ENCODE results near the gene MFSD8.
"Not testable (repeated sequence)": the region's sequence is repeated elsewhere in the genome, so short reads cannot be mapped to it uniquely, and the experiment has no call there.

MFSD8 gene

DNA sequence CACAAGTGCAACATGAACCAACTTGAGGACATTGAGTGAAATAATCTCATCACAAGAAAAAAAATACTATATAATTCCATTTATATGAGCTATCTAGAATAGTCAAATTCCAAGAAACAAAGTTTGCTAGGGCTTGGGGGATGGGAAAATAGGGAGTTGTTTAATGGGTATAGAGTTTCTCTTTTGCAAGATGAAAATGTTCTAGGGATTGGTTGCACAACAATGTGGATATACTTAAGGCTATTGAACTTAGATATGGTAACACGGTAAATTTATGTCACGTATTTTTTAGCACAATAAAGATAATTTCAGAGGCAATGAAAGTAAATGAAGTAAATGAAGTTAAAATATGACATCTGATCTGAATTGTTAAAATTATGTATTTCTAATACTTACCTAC lies 7.9 kb downstream of the MFSD8 start:
- in situ Hi-C loops (cut with MboI; ENCODE audit: low sequenced_read_pairs): no loop called here

DNA sequence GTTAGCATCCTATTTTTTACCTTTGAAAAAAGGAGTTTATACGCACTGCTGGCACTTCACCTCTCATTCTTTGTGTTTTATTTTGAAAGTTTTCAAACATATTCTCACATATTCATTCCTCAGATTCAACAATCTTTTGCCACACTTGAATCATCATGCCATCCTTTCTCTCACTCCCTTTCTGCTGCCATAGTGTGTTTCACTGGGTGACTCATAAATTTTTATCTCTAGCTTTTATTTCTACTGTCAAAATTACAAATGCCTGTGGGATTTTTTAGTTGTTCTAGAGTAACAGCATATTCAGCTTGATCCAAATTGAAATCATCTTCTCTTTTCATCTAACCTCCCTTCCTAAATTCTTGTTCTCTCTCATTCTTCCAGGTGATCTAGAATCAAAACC lies 28.0 kb downstream of the MFSD8 start:
- in situ Hi-C loops (cut with MboI; ENCODE audit: low sequenced_read_pairs): no loop called here

DNA sequence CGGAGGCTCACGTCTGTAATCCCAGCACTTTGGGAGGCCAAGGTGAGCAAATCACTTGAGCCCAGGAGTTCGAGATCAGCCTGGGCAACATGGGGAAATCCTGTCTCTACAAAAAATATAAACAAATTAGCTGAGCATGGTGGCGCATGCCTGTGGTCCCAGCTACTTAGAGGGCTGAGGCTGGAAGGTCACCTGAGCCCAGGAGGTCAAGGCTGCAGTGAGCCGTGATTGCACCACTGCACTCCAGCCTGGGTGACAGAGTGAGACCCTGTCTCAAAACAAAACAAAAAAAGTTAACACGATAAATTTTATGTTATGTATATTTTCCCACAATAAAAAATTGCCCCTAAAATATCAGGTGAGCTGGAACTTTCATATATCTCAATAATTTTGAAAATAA lies 33.1 kb downstream of the MFSD8 start:
- in situ Hi-C loops (cut with MboI; ENCODE audit: low sequenced_read_pairs): not testable (repeated sequence)

DNA sequence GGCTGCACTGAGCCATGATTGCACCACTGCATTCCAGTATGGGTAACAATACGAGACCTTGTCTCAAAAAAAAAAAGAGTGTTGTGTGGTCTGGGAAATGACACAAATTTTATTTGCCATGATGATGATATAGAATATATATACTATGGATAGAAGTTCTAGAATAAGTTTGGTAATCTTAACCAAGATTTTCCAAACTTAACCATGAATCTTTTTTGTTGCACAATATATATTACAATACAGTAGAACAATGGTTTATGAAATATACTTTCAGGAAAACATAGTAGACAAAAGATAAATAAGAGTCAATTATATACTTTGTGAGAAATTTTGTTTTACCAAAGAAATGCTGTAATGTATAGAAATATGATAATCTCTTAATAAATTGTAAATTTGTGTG lies 34.8 kb downstream of the MFSD8 start:
- in situ Hi-C loops (cut with MboI; ENCODE audit: low sequenced_read_pairs): no loop called here

DNA sequence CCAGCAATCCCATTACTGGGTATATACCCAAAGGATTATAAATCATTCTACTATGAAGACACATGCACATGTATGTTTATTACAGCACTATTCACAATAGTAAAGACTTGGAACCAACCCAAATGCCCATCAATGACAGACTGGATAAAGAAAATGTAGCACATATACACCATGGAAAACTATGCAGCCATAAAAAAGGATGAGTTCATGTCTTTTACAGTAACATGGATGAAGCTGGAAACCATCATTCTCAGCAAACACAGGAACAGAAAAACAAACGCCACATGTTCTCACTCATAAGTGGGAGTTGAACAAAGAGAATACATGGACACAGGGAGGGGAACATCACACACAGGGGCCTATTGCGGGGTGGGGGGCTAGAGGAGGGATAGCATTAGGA lies 39.3 kb downstream of the MFSD8 start:
- in situ Hi-C loops (cut with MboI; ENCODE audit: low sequenced_read_pairs): not testable (repeated sequence)

DNA sequence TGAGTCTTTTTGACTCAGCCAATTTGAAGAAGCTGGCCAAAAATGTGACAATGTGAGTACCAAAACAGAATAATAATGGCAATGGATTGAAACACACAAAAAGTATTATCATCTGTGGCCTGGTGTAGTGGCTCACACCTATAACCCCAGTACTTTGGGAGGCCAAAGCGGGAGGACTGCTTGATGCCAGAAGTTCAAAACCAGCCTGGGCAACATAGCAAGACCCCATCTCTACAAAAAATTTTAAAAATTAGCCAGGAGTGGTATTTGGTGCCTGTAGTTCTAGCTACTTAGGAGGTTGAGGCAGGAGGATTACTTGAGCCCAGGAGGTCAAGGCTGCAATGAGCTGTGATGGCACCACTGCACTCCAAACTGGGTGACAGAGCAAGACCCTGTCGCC lies 42.7 kb downstream of the MFSD8 start:
- in situ Hi-C loops (cut with MboI; ENCODE audit: low sequenced_read_pairs): no loop called here

DNA sequence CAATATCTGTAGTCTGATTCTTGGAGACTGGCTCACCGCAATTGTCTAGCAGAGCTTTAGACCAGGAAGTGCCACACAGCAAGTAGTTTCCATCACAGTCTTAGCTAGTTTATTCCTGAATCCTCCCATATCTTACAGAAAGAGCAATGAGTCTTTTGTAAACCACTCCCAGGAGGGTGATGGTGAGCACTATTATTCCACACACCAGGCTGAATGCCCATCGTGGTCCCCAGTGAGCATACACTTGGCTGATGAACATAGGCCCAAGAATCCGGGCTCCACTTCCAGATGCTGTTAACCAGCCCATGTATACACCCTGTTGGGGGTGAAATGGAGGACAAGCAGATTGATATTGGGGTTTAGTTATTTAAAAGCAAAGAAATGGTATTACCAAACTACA lies 44.5 kb downstream of the MFSD8 start:
- in situ Hi-C loops (cut with MboI; ENCODE audit: low sequenced_read_pairs): no loop called here

DNA sequence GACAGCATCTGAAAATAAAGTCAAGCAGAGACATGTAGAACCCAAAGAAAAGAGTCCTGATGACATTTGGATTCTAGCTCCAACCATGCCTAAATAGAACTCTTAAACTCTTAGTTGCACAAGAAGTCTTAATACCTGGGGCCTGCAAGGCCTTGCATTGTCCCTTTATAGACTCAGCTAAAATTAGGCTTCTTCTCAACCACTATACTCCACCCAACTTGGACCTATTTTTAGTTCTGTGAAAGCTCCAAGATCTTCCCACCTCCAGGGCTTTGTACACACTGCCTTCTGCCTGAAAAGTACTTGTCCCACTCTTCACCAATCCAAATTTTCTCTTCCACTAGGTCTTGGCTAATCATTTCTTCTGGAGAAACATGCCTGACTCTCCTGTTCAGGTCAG lies 47.8 kb downstream of the MFSD8 start:
- in situ Hi-C loops (cut with MboI; ENCODE audit: low sequenced_read_pairs): no loop called here

DNA sequence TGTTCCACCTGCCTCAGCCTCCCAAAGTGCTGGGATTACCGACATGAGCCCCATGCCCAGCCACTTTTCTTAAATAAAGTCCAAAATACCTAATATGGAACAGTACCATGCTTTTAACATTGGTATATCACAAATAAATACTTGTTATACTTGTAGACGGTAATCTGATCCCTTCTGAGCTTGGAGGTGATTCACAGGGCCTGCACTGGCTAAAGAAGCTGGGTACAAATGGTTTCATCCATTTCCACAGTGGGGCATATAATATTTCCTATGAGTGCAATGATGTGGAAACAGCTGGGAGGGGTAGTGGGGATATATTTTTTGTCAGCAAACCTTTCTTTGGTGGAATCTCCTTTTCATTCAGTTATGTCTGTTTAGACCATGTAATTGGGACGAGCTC lies 48.5 kb downstream of the MFSD8 start:
- in situ Hi-C loops (cut with MboI; ENCODE audit: low sequenced_read_pairs): no loop called here

DNA sequence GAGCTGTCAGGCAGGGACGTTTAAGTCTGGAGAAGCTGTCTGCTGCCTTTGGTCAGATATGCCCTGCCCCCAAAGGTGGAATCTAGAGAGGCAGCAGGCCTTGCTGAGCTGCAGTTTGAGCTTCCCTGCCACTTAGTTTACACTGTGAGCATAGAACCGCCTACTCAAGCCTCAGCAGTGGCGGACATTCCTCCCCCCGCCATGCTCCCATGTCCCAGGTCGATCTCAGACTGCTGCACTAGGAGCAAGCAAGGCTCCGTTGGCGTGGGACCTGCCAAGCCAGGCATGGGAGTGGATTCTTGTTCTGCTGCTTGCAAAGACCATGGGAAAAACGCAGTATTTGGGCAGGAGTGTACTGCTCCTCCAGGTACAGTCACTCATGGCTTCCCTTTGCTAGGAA lies 59.9 kb downstream of the MFSD8 start:
- in situ Hi-C loops (cut with MboI; ENCODE audit: low sequenced_read_pairs): no loop called here

DNA sequence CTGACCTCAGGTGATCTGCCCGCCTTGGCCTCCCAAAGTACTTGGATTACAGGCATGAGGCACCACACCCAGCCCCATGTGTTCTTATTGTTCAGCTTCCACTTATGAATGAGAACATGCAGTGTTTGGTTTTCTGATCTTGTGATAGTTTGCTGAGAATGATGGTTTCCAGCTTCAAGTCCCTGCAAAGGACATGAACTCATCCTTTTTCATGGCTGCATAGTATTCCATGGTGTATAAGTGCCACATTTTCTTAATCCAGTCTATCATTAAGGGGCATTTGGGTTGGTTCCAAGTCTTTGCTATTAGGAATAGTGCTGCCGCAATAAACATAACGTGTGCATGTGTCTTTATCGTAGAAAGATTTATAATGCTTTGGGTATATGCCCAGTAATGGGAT lies 65.3 kb downstream of the MFSD8 start:
- in situ Hi-C loops (cut with MboI; ENCODE audit: low sequenced_read_pairs): not testable (repeated sequence)

DNA sequence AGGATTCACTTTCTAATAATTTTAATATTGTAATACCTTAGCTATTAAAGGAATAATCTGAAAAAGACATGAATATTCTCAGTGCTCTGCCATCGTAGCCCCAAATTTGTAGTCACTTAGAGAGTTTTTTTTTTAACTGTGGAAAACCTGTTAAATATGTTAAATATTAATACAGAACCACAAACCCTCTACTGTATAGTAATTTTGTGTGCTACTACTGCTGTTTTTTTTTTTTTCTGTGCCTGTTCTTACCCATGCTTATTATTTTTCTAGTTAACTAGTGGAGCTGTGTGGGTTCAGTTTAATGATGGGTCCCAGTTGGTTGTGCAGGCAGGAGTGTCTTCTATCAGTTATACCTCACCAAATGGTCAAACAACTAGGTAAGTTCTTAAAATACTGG lies 68.4 kb downstream of the MFSD8 start:
- in situ Hi-C loops (cut with MboI; ENCODE audit: low sequenced_read_pairs): no loop called here

DNA sequence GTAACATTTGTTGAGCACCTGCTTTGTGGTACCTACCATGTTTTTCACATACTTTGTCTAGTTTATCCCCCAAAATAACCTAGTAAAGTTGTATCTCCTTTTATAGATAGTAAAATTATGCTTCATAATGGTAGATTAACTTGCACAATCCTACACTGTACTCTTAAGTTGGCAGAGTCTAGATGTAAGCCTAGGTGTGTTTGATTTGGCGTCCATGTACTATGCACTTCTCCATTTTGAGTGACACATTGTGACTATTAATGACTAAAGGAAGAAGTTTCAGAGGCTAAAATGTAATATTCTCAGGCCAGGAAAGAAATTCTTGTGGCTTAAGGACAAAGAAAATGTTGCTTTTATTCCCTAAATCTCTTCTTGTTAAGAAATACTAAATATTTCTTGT lies 68.9 kb downstream of the MFSD8 start:
- in situ Hi-C loops (cut with MboI; ENCODE audit: low sequenced_read_pairs): no loop called here

DNA sequence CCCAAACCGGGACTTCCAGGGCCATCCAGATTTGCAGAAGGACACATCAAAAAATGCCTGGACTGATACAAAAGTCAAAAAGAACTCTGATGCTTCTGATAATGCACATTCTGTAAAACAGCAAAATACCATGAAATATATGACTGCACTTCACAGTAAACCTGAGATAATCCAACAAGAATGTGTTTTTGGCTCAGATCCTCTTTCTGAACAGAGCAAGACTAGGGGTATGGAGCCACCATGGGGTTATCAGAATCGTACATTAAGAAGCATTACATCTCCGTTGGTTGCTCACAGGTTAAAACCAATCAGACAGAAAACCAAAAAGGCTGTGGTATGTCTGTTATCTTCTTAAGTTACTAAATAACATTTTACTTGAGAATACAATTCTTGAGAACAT lies 75.1 kb downstream of the MFSD8 start:
- in situ Hi-C loops (cut with MboI; ENCODE audit: low sequenced_read_pairs): no loop called here

DNA sequence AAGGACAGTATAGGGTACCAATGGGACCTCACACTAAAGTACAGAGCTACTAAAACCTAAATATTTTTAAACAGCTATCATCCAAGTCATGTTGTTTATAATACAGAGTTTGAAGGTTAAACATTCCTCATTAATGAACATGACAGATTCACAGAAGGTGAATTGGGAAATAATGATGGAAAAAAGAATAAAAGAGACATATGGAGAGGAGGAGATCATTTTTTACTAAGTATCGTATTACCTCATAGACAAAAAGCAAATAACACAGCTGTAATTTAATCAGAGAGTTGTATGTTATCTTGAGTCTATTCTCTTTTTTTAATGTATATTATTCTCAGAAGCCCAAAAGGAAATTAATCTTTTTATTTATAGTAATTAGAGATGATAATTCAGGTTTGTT lies 76.4 kb downstream of the MFSD8 start:
- in situ Hi-C loops (cut with MboI; ENCODE audit: low sequenced_read_pairs): no loop called here

DNA sequence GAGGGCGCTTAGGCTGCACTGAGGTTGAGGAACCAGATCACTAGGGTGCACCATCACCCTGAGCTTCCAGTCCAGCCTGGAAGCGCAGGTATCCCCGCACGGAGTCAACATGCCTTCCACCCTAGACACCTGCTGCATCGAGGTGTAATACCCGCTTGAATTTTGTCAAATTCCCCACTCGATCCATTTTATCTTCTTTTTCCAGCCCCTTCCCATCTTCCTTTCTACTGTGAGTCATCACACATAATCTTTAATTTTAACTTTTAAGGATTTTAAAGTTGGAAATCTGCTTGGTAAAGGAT lies 83.5 kb downstream of the MFSD8 start:
- in situ Hi-C loops (cut with MboI; ENCODE audit: low sequenced_read_pairs): no loop called here

DNA sequence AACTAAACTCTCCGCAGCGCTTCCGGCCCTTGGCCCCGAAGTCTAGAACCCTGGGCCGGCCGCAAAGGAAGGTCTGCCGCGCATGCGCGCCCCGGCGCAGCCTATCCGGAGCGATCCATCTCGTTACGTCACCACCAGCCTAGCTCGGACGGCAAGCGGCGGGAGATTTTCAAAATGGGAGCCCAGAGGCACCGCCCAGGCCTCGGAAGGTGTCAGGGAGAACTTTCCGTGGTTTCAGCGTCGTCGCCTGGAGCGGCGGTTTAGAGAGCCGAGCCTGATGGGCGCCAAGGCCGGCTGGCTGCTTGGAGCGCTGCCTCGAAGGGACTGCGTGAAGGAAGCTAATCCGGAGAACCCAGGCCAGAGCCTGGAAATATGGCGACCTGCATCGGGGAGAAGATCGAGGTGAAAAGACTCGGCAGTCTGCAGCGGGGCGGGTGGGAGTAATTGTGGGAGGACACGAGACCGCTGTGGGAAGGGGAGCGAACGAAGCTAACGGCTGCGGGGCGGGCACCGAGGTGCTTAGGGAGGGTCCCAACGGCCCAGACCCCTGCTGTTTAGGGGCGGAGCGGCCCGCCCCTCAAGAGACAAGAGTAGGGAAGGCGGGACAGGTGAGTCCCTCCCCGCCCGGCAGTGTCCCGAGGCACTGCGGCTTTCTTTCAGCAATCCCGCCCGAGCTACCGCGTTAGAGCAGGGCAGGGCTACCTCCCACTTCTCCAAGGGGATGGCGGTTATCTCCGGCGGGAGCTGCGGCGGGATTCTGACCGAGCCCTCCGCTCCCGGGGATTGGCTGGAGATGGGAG lies 84.0 kb downstream of the MFSD8 start, which contains the start of gene PLK4:
TSS of gene PLK4 (plus strand) at position 131 of the 800 bp plus-strand sequence. CDS start at position 373, 242 bp downstream.
- in situ Hi-C loops (cut with MboI; ENCODE audit: low sequenced_read_pairs): no loop called here

DNA sequence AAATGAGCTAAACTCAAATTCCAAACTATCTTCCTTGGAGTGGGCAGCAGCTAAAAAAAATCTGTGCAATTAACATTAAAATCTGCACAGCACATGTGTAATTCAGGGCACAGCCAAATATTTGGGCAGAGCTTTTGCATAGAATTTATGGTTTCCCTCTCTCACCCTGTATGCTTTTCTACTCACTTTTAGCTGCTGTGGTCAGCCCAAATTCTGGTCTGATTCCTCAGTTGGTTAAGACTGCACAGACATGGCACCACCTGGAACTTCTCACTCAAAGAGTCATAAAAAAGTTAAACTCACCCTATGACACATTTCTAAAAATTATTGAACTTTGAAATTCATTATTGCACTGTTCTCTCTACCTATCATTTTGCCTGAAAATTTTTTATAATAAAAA lies 89.2 kb downstream of the MFSD8 start:
- in situ Hi-C loops (cut with MboI; ENCODE audit: low sequenced_read_pairs): no loop called here

DNA sequence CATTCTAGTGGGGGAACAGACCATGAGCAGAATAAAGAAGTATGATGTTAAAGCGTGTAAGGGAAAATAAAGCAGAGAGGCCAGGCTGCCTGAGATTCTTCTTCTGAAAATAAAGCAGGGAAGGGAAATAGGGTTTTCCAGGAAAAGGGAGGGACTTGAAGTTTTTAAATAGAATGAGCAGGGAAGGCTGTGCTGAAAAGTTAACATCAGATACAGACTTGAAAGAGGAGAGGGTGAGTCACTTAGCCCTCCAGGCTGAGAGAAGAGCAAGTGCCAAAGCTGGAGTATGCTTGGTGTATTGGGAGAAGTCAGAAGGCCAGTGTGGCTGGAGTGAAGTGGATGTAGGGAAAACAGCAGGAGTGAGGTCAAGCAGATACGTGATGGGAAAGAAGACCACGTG lies 94.3 kb downstream of the MFSD8 start:
- in situ Hi-C loops (cut with MboI; ENCODE audit: low sequenced_read_pairs): no loop called here

DNA sequence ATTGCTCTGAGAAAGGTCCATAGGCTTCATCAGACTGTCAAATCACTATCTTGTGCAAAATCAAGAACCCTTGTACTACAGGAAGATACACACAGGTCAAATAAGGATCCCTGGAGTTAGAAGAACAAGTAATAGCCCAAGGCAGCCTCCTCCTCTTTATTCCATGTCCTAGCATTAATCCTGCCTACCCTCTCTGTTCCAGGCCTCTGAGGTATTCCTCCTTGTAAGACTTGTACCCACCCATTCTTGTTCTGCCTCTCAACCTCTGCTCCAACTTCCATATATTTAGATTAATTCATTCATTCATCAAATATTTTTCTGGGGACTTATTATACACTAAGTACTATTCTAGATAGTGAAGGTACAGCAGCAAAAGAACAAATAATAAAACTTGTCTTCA lies 94.7 kb downstream of the MFSD8 start:
- in situ Hi-C loops (cut with MboI; ENCODE audit: low sequenced_read_pairs): no loop called here

DNA sequence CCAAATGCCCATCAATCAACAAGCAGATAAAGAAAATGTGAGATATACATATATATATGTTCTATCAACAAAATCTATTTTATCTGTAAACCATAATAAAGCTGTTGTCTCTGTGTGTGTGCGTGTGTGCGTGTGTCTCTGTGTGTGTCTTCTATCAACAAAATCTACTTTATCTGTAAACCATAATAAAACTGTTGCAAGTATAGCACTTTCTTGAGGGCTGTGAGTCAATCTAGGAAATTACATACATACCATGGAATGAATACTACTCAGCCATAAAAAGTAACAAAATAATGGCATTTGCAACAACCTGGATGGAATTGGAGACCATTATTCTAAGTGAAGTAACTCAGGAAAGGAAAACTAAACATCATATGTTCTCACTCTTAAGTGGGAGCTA lies 96.8 kb downstream of the MFSD8 start:
- in situ Hi-C loops (cut with MboI; ENCODE audit: low sequenced_read_pairs): no loop called here
